ENCODE data around the gene MCM10. TPM values are rescaled to one million over a fixed set of nuclear protein-coding genes. Genes with fewer than 3 reads are reported as not detected.

Gene MCM10
- total and polyA plus RNA-seq, 2 of the 4 experiments (the other 2 are of a cell fraction) = 5.4 to 11.8 TPM

DNA sequence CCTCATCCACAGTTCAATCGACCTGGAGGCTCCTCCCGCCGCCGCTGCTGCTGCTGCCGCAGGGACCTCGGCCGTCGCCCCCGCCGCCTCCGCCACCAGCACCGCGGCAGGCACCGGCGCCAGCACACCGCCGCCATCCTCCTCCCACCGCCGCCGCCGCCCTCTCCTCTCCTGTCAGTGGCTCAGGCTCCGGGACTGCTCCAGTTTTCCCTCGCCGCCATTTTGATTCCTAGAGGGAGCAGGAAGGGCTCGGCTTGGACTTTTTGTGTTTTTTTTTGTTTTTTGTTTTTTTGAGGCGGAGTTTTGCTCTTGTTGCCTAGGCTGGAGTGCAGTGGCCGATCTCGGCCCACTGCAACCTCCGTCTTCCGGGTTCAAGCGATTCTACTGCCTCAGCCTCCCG is 3.0 kb upstream of the MCM10 start:
- H3K4me2 ChIP-seq (ENCODE audit: low read depth, low read length) = no peak overlapping the region
- dilution Hi-C loops (cut with HindIII; ENCODE audit: low sequenced_read_pairs, unreplicated experiment) (no loop called here), intact Hi-C loops (cut with micrococcal nuclease) (no loop called here), in situ Hi-C loops (cut with MboI; ENCODE audit: low sequenced_read_pairs) (no loop called here)
- H3K36me3 ChIP-seq (ENCODE audit: control insufficient read depth, insufficient read depth, low read length) = no peaks in the 10 kb centered on the region
- ATAC-seq (ENCODE audit: low read depth) (no peak), DNase-seq (no peak)
- no peak for TF ChIP-seq SMC3 (IDR thresholded peaks at IDR 0.05; ENCODE audit: low read depth, low read length)
- no peak for TF ChIP-seq RFX5 (IDR thresholded peaks at IDR 0.05; ENCODE audit: low read depth, low read length)
- TF ChIP-seq, protein P1, sequence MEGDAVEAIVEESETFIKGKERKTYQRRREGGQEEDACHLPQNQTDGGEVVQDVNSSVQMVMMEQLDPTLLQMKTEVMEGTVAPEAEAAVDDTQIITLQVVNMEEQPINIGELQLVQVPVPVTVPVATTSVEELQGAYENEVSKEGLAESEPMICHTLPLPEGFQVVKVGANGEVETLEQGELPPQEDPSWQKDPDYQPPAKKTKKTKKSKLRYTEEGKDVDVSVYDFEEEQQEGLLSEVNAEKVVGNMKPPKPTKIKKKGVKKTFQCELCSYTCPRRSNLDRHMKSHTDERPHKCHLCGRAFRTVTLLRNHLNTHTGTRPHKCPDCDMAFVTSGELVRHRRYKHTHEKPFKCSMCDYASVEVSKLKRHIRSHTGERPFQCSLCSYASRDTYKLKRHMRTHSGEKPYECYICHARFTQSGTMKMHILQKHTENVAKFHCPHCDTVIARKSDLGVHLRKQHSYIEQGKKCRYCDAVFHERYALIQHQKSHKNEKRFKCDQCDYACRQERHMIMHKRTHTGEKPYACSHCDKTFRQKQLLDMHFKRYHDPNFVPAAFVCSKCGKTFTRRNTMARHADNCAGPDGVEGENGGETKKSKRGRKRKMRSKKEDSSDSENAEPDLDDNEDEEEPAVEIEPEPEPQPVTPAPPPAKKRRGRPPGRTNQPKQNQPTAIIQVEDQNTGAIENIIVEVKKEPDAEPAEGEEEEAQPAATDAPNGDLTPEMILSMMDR (conservative IDR thresholded peaks at IDR 0.05; ENCODE audit: low read depth, low read length) = no peak
- no peak for TF ChIP-seq RCOR1 (IDR thresholded peaks at IDR 0.05; ENCODE audit: insufficient replicate concordance, low read length)
- TF ChIP-seq MAFK (IDR thresholded peaks at IDR 0.05; ENCODE audit: low read depth, low read length) = no peak
- no peak for TF ChIP-seq NFE2L2 (IDR thresholded peaks at IDR 0.05; ENCODE audit: low read depth, low read length)
- TF ChIP-seq POLR2A (IDR thresholded peaks at IDR 0.05; ENCODE audit: low read depth, low read length) = no peak
- no peak for TF ChIP-seq CHD1 (IDR thresholded peaks at IDR 0.05; ENCODE audit: low read depth, low read length)
- no peak for TF ChIP-seq CEBPB (IDR thresholded peaks at IDR 0.05; ENCODE audit: low read depth, low read length)
- TF ChIP-seq BHLHE40 (IDR thresholded peaks at IDR 0.05; ENCODE audit: low read depth, low read length) = no peak
- no peak overlapping the region for H3K4ac ChIP-seq (ENCODE audit: low read depth, low read length)
- H4K5ac ChIP-seq (ENCODE audit: low read depth, low read length) = no peak overlapping the region
- no peaks in the 10 kb centered on the region for H3K27me3 ChIP-seq (ENCODE audit: control insufficient read depth, insufficient read depth, low read length)
- no peak overlapping the region for H2BK15ac ChIP-seq (ENCODE audit: low read depth, low read length)
- H3K18ac ChIP-seq (ENCODE audit: low read depth, low read length) = no peak overlapping the region
- H3K23ac ChIP-seq (ENCODE audit: low read depth, low read length) = no peak overlapping the region
- H2AFZ ChIP-seq (replicated peaks; ENCODE audit: low read length, poor library complexity) = peak overlapping the region; percentile 53
- H3K4me3 ChIP-seq (ENCODE audit: insufficient read depth, low read depth, low read length) = no peak overlapping the region
- H2BK20ac ChIP-seq (ENCODE audit: low read depth, low read length) = no peak overlapping the region
- ChIA-PET POLR2A (ENCODE audit: unreplicated experiment) (no interaction called here), CTCF (no interaction called here)
- H3K56ac ChIP-seq (ENCODE audit: extremely low read depth, insufficient read depth, low read length) = no peak overlapping the region
- no peak overlapping the region for H2AK5ac ChIP-seq (ENCODE audit: low read depth, low read length)
- H3K79me1 ChIP-seq (ENCODE audit: low read depth in 1 of 2, low read length in 2 of 2) = peaks cover 4 to 11% of the 10 kb centered on the region in 2 experiments; a peak in 3 of 4 replicates
- WGBS, 2 experiments (ENCODE audit: extremely low coverage in 2 of 2, insufficient read length in 1 of 2) = 87% methylated on average over 3 of the region's 32 CpGs; no CpG with 5 or more reads in 1 of the 2 experiments
- H3K9me3 ChIP-seq (ENCODE audit: control insufficient read depth, insufficient read depth, low read length) = no peaks in the 10 kb centered on the region
- no peaks in the 10 kb centered on the region; the same call in 1 of the 2 replicates for H3K9me1 ChIP-seq (ENCODE audit: insufficient read depth, low read length)
- no peaks in the 10 kb centered on the region for H4K20me1 ChIP-seq (ENCODE audit: insufficient read depth, low read length)
- H2BK120ac ChIP-seq (ENCODE audit: low read depth, low read length) = no peak overlapping the region
- H3K4me1 ChIP-seq (ENCODE audit: control insufficient read depth, insufficient read depth, low read length) = no peaks in the 10 kb centered on the region; the same call in 1 of the 2 replicates
- no peak overlapping the region for H4K8ac ChIP-seq (ENCODE audit: low read depth in 2 of 2, low read length in 2 of 2)
- no peak overlapping the region for H3K9ac ChIP-seq (ENCODE audit: low read depth, low read length)
- no peak overlapping the region for H3K14ac ChIP-seq (replicated peaks; ENCODE audit: low read depth, low read length)
- no peak overlapping the region for H4K91ac ChIP-seq (ENCODE audit: insufficient read depth, low read depth, low read length)
- H3K27ac ChIP-seq (ENCODE audit: insufficient read depth, low read length) = no peak overlapping the region
- no peak overlapping the region for H2BK5ac ChIP-seq (ENCODE audit: low read depth, low read length, poor library complexity, severe bottlenecking)
- H2AK9ac ChIP-seq (replicated peaks; ENCODE audit: low read depth, low read length, poor library complexity) = no peak overlapping the region
- BruUV-seq (replicated peaks) = no TSS peak

Data from IMR-90 (cell line).